WTC11 (cell line): ENCODE data around the gene IYD. TPM values are rescaled to one million over a fixed set of nuclear protein-coding genes. Genes with fewer than 3 reads are reported as not detected.

Experiments used
- ATAC-seq: fragments of 200-7000 bp; cut with Tn5 transposase; 2 replicates; pipeline ENCODE4 v1.10.0; 2021; ENCODE audit warnings: mild to moderate bottlenecking, moderate library complexity
- CTCF ChIA-PET: fragments of 300-600 bp; sonication (Branson Sonifier 250); formaldehyde crosslinking; loops from one replicate; lab custom pipeline; 2021; ENCODE audit warnings: antibody characterized with exemption; lab: Charles Lee
- POLR2A ChIA-PET: fragments of 350-600 bp; sonication (Branson Sonifier 250); formaldehyde crosslinking; loops from one replicate; lab custom pipeline; 2021; ENCODE audit warnings: antibody characterized with exemption; lab: Charles Lee
- DNase-seq: peaks from one replicate; pipeline ENCODE4 v3.0.0; 2021; ENCODE audit warnings: low spot score
- H3K27ac Mint-ChIP-seq: 2 replicates; pipeline ENCODE4 v1.8.0; 2021; ENCODE audit warnings: mixed read lengths
- H3K27me3 Mint-ChIP-seq: 2 replicates; pipeline ENCODE4 v1.8.0; 2021; ENCODE audit warnings: low read depth, mild to moderate bottlenecking, moderate library complexity, mixed read lengths
- H3K36me3 Mint-ChIP-seq: 2 replicates; pipeline ENCODE4 v1.8.0; 2021; ENCODE audit warnings: mixed read lengths
- H3K4me1 Mint-ChIP-seq: 2 replicates; pipeline ENCODE4 v1.8.0; 2022; ENCODE audit warnings: mixed read lengths
- H3K4me3 Mint-ChIP-seq: 2 replicates; pipeline ENCODE4 v1.8.0; 2021; ENCODE audit warnings: mild to moderate bottlenecking, moderate library complexity, mixed read lengths
- H3K9me3 Mint-ChIP-seq: 2 replicates; pipeline ENCODE4 v1.8.0; 2021; ENCODE audit warnings: mixed read lengths
- ATF1 ChIP-seq: sonication (generic); formaldehyde crosslinking; IDR thresholded peaks from 2 replicates; pipeline ENCODE4 v1.8.1; 2023; ENCODE audit warnings: mild to moderate bottlenecking, moderate library complexity, missing genetic modification reagents
- CREM ChIP-seq: sonication (generic); formaldehyde crosslinking; IDR thresholded peaks from 2 replicates; pipeline ENCODE4 v1.8.1; 2022; ENCODE audit warnings: mild to moderate bottlenecking, missing genetic modification reagents, moderate library complexity
- FOXP1 ChIP-seq: sonication (generic); formaldehyde crosslinking; IDR thresholded peaks from 2 replicates; pipeline ENCODE4 v1.8.0; 2022; ENCODE audit warnings: missing genetic modification reagents, mild to moderate bottlenecking, moderate library complexity, borderline replicate concordance
- MYBL2 ChIP-seq: sonication (generic); formaldehyde crosslinking; IDR thresholded peaks from 2 replicates; pipeline ENCODE4 v1.8.1; 2023; ENCODE audit warnings: mild to moderate bottlenecking, moderate library complexity, missing genetic modification reagents
- NFATC4 ChIP-seq: fragments of 250-450 bp; sonication (Bioruptor Pico); IDR thresholded peaks from 2 replicates; pipeline ENCODE4 v1.9.0; 2021; ENCODE audit warnings: mild to moderate bottlenecking
- RORB ChIP-seq: fragments of 250-450 bp; sonication (Bioruptor Pico); IDR thresholded peaks from 2 replicates; pipeline ENCODE4 v1.9.0; 2021; ENCODE audit warnings: mild to moderate bottlenecking
- SMAD3 ChIP-seq: sonication (generic); formaldehyde crosslinking; IDR thresholded peaks from 2 replicates; pipeline ENCODE4 v1.8.0; 2022; ENCODE audit warnings: missing genetic modification reagents, mild to moderate bottlenecking, borderline replicate concordance
- TEAD4 ChIP-seq: sonication (generic); formaldehyde crosslinking; IDR thresholded peaks from 2 replicates; pipeline ENCODE4 v1.8.0; 2022; ENCODE audit warnings: mild to moderate bottlenecking, missing genetic modification reagents
- ZNF121 ChIP-seq: sonication (generic); formaldehyde crosslinking; IDR thresholded peaks from 2 replicates; pipeline ENCODE4 v1.8.0; 2023; ENCODE audit warnings: missing genetic modification reagents
- ZNF263 ChIP-seq: sonication (generic); formaldehyde crosslinking; IDR thresholded peaks from 2 replicates; pipeline ENCODE4 v1.8.1; 2022; ENCODE audit warnings: low read depth, mild to moderate bottlenecking, moderate library complexity, missing genetic modification reagents
- ZNF396 ChIP-seq: fragments of 250-450 bp; sonication (Bioruptor Pico); IDR thresholded peaks from 2 replicates; pipeline ENCODE4 v1.8.0; 2021; ENCODE audit warnings: mild to moderate bottlenecking, moderate library complexity, borderline replicate concordance
- total RNA-seq: library from RNA; stranded (reverse); gene quantifications from 3 replicates; pipeline ENCODE4 v1.2.3, GENCODE V29; 2021
- TF ChIP-seq, protein P1 (sequence below): sonication (generic); formaldehyde crosslinking; IDR thresholded peaks from 2 replicates; pipeline ENCODE4 v1.8.1; 2023; ENCODE audit warnings: mild to moderate bottlenecking, missing genetic modification reagents, borderline replicate concordance
- TF ChIP-seq, protein P2 (sequence below): sonication (generic); formaldehyde crosslinking; IDR thresholded peaks from 2 replicates; pipeline ENCODE4 v1.8.1; 2023; ENCODE audit warnings: mild to moderate bottlenecking, moderate library complexity, missing genetic modification reagents
- TF ChIP-seq, protein P3 (sequence below): sonication (generic); formaldehyde crosslinking; IDR thresholded peaks from 2 replicates; pipeline ENCODE4 v1.8.1; 2023; ENCODE audit warnings: mild to moderate bottlenecking, missing genetic modification reagents
- TF ChIP-seq, protein P4 (sequence below): sonication (generic); formaldehyde crosslinking; IDR thresholded peaks from 2 replicates; pipeline ENCODE4 v1.8.0; 2022; ENCODE audit warnings: mild to moderate bottlenecking, missing genetic modification reagents
- TF ChIP-seq, protein P5 (sequence below): fragments of 200-600 bp; IDR thresholded peaks from 2 replicates; pipeline ENCODE4 v1.8.0; 2022; ENCODE audit warnings: antibody characterized with exemption
- TF ChIP-seq, protein P6 (sequence below): sonication (generic); formaldehyde crosslinking; IDR thresholded peaks from 2 replicates; pipeline ENCODE4 v1.8.0; 2022; ENCODE audit warnings: mild to moderate bottlenecking, missing genetic modification reagents
- TF ChIP-seq, protein P7 (sequence below): fragments of 250-450 bp; sonication (Bioruptor Pico); conservative IDR thresholded peaks from 2 replicates; pipeline ENCODE4 v1.9.0; 2021; ENCODE audit warnings: mild to moderate bottlenecking

The IYD gene
- total RNA-seq, 1 experiment from 2014 or later, result not detected

DNA sequence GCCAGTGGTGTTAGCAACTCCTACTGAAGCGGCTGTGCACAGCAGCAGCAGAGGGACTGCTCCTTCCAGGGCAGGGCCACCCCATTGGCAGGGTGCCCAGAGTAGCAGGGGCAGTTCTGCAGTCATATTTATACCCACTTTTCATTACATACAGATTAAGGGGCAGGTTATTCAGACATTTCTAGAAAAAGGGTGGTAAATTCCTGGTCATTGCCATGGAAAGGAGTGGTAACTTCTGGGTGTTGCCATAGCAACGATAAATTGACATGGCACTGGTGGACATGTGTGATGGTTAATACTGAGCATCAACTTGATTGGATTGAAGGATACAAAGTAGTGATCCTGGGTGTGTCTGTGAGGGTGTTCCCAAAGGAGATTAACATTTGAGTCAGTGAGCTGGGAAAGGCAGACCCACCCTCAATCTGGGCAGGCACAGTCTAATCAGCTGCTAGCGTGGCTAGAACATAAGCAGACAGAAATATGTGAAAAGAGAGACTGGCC, 45.0 kb downstream of the IYD start:
- Mint-ChIP-seq H3K9me3 (peaks cover 11% of the 10 kb centered on the region), H3K27me3 (no peaks in the 10 kb centered on the region), H3K27ac (no peak overlapping the region), H3K36me3 (0 out of 2 replicates have a peak, but pooled peaks cover 2% of the 10 kb centered on the region), H3K4me1 (peaks cover 4% of the 10 kb centered on the region; the same call in 1 of the 2 replicates), H3K4me3 (no peak overlapping the region)
- ATAC-seq, result no peak
- TF ChIP-seq, protein P1, sequence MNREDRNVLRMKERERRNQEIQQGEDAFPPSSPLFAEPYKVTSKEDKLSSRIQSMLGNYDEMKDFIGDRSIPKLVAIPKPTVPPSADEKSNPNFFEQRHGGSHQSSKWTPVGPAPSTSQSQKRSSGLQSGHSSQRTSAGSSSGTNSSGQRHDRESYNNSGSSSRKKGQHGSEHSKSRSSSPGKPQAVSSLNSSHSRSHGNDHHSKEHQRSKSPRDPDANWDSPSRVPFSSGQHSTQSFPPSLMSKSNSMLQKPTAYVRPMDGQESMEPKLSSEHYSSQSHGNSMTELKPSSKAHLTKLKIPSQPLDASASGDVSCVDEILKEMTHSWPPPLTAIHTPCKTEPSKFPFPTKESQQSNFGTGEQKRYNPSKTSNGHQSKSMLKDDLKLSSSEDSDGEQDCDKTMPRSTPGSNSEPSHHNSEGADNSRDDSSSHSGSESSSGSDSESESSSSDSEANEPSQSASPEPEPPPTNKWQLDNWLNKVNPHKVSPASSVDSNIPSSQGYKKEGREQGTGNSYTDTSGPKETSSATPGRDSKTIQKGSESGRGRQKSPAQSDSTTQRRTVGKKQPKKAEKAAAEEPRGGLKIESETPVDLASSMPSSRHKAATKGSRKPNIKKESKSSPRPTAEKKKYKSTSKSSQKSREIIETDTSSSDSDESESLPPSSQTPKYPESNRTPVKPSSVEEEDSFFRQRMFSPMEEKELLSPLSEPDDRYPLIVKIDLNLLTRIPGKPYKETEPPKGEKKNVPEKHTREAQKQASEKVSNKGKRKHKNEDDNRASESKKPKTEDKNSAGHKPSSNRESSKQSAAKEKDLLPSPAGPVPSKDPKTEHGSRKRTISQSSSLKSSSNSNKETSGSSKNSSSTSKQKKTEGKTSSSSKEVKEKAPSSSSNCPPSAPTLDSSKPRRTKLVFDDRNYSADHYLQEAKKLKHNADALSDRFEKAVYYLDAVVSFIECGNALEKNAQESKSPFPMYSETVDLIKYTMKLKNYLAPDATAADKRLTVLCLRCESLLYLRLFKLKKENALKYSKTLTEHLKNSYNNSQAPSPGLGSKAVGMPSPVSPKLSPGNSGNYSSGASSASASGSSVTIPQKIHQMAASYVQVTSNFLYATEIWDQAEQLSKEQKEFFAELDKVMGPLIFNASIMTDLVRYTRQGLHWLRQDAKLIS, result no peak
- TF ChIP-seq RORB (CRISPR knock-in tag) (no peak), ATF1 (CRISPR knock-in tag) (no peak), MYBL2 (CRISPR knock-in tag) (no peak), NFATC4 (CRISPR knock-in tag) (no peak), ZNF121 (no peak), ZNF396 (no peak), SMAD3 (CRISPR knock-in tag) (no peak), CREM (CRISPR knock-in tag) (no peak), FOXP1 (CRISPR knock-in tag) (no peak)
- TF ChIP-seq, protein P2, sequence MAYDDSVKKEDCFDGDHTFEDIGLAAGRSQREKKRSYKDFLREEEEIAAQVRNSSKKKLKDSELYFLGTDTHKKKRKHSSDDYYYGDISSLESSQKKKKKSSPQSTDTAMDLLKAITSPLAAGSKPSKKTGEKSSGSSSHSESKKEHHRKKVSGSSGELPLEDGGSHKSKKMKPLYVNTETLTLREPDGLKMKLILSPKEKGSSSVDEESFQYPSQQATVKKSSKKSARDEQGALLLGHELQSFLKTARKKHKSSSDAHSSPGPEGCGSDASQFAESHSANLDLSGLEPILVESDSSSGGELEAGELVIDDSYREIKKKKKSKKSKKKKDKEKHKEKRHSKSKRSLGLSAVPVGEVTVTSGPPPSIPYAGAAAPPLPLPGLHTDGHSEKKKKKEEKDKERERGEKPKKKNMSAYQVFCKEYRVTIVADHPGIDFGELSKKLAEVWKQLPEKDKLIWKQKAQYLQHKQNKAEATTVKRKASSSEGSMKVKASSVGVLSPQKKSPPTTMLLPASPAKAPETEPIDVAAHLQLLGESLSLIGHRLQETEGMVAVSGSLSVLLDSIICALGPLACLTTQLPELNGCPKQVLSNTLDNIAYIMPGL (CRISPR knock-in tag), result no peak
- TF ChIP-seq, protein P3, sequence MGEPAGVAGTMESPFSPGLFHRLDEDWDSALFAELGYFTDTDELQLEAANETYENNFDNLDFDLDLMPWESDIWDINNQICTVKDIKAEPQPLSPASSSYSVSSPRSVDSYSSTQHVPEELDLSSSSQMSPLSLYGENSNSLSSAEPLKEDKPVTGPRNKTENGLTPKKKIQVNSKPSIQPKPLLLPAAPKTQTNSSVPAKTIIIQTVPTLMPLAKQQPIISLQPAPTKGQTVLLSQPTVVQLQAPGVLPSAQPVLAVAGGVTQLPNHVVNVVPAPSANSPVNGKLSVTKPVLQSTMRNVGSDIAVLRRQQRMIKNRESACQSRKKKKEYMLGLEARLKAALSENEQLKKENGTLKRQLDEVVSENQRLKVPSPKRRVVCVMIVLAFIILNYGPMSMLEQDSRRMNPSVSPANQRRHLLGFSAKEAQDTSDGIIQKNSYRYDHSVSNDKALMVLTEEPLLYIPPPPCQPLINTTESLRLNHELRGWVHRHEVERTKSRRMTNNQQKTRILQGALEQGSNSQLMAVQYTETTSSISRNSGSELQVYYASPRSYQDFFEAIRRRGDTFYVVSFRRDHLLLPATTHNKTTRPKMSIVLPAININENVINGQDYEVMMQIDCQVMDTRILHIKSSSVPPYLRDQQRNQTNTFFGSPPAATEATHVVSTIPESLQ, result no peak
- TF ChIP-seq, protein P4, sequence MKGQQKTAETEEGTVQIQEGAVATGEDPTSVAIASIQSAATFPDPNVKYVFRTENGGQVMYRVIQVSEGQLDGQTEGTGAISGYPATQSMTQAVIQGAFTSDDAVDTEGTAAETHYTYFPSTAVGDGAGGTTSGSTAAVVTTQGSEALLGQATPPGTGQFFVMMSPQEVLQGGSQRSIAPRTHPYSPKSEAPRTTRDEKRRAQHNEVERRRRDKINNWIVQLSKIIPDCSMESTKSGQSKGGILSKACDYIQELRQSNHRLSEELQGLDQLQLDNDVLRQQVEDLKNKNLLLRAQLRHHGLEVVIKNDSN, result no peak
- TF ChIP-seq, protein P5, sequence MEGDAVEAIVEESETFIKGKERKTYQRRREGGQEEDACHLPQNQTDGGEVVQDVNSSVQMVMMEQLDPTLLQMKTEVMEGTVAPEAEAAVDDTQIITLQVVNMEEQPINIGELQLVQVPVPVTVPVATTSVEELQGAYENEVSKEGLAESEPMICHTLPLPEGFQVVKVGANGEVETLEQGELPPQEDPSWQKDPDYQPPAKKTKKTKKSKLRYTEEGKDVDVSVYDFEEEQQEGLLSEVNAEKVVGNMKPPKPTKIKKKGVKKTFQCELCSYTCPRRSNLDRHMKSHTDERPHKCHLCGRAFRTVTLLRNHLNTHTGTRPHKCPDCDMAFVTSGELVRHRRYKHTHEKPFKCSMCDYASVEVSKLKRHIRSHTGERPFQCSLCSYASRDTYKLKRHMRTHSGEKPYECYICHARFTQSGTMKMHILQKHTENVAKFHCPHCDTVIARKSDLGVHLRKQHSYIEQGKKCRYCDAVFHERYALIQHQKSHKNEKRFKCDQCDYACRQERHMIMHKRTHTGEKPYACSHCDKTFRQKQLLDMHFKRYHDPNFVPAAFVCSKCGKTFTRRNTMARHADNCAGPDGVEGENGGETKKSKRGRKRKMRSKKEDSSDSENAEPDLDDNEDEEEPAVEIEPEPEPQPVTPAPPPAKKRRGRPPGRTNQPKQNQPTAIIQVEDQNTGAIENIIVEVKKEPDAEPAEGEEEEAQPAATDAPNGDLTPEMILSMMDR, result no peak
- POLR2A ChIA-PET, result no interaction called here
- DNase-seq, result no peak
- CTCF ChIA-PET, result no interaction called here

DNA sequence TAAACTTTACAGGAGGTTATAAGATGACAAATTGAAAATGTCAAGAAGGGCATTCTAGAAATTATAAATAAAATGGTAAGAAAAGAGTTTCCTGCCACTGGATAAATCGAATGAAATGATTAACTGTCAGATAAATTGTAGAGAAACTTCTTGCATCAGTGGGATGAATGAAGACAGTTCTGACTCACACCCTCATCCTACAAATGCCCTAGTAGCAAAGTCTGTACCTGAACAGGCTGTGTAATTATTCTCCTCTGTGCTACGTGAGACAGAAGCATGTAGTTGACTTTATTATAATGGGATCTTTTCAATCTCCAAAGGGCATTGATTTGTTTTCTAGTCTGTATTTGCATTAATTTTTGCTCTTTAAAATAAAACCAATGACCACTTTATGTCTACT, 47.3 kb downstream of the IYD start:
- CTCF ChIA-PET, result interaction anchor here (2.8 kb wide), 1 partner anchor 399 kb away, joined by 40 read pairs; no protein-coding TSS in a partner anchor
- POLR2A ChIA-PET, result no interaction called here
- no peak for TF ChIP-seq TEAD4 (CRISPR knock-in tag)
- no peak for TF ChIP-seq ZNF263 (CRISPR knock-in tag)
- TF ChIP-seq, protein P6, sequence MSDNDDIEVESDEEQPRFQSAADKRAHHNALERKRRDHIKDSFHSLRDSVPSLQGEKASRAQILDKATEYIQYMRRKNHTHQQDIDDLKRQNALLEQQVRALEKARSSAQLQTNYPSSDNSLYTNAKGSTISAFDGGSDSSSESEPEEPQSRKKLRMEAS (CRISPR knock-in tag), result no peak
- TF ChIP-seq, protein P7, sequence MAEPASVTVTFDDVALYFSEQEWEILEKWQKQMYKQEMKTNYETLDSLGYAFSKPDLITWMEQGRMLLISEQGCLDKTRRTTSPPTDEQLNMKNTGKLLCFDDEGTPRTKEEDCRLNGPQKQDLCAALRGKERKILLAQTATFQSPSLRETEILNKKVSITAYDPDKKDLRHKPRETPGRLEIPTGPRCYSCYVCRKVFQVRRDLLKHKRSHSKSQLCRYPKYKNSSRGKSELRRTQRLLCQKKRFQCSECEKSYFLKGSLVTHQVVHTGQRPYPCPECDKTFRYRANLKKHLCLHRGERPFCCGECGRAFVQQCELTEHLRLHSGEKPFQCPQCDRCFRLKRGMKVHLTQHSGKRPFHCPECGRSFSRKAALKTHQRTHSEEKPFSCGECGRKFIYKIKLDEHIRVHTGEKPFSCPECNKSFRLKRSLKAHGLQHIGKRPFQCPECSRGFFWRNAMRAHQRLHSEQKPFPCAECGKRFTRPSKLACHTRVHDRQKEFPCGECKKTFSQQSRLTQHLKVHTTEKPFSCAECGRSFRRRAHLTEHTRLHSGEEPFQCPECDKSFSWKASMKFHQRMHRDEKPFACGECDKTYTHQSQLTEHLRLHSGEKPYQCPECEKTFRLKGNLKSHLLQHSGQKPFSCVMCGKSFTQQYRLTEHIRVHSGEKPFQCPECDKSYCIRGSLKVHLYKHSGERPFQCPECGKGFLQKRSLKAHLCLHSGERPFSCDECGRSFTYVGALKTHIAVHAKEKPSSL (CRISPR knock-in tag), result no peak
- TF ChIP-seq, protein P4, result no peak

More for the DNA sequence above, 47.3 kb downstream of the IYD start:
- no peak for DNase-seq
- no peaks in the 10 kb centered on the region for H3K27me3 Mint-ChIP-seq
- H3K27ac Mint-ChIP-seq, result no peak overlapping the region
- peaks cover 20% of the 10 kb centered on the region for H3K9me3 Mint-ChIP-seq
- H3K36me3 Mint-ChIP-seq, result 0 out of 2 replicates have a peak, but pooled peaks cover 2% of the 10 kb centered on the region
- peaks cover 6% of the 10 kb centered on the region for H3K4me1 Mint-ChIP-seq
- ATAC-seq, result no peak
- H3K4me3 Mint-ChIP-seq, result no peak overlapping the region
